HepG2 (cell line): Measurements from ENCODE around the gene RAD21L1. TPM values are rescaled to one million over a fixed set of nuclear protein-coding genes. Genes with fewer than 3 reads are reported as not detected.

Experiments
- DDIT3 ChIP-seq: sonication (generic); formaldehyde crosslinking; IDR thresholded peaks from 2 replicates; pipeline ENCODE4 v1.4.0; 2020; ENCODE audit warnings: mild to moderate bottlenecking, missing genetic modification reagents
- ETV5 ChIP-seq: IDR thresholded peaks from 2 replicates; pipeline ENCODE4 v1.6.1; 2018; ENCODE audit warnings: missing biosample characterization, missing genetic modification reagents, inconsistent platforms, borderline replicate concordance
- FOXO1 ChIP-seq: sonication (generic); formaldehyde crosslinking; IDR thresholded peaks from 2 replicates; pipeline ENCODE4 v1.4.0; 2020; ENCODE audit warnings: missing genetic modification reagents
- KIAA2018 ChIP-seq: sonication (generic); formaldehyde crosslinking; IDR thresholded peaks from 2 replicates; pipeline ENCODE4 v1.5.0; 2020; ENCODE audit warnings: mild to moderate bottlenecking, missing genetic modification reagents, borderline replicate concordance
- MBD4 ChIP-seq: IDR thresholded peaks from 2 replicates; pipeline ENCODE4 v1.6.1; 2012; ENCODE audit warnings: low read length, inconsistent platforms, borderline replicate concordance
- MNT ChIP-seq: fragments of 450-650 bp; IDR thresholded peaks from 2 replicates; pipeline ENCODE4 v1.6.1; 2016
- RXRA ChIP-seq: sonication (generic); formaldehyde crosslinking; IDR thresholded peaks from 2 replicates; pipeline ENCODE4 v1.5.1; 2020; ENCODE audit warnings: missing genetic modification reagents
- ZFAT ChIP-seq: sonication (generic); formaldehyde crosslinking; conservative IDR thresholded peaks from 2 replicates; pipeline ENCODE4 v1.8.1; 2023; ENCODE audit warnings: missing genetic modification reagents, inconsistent platforms
- ZNF224 ChIP-seq: sonication (generic); formaldehyde crosslinking; IDR thresholded peaks from 2 replicates; pipeline ENCODE4 v1.5.0; 2020; ENCODE audit warnings: mild to moderate bottlenecking, missing genetic modification reagents
- ZNF333 ChIP-seq: sonication (generic); formaldehyde crosslinking; IDR thresholded peaks from 2 replicates; pipeline ENCODE4 v1.4.0; 2020; ENCODE audit warnings: mild to moderate bottlenecking, missing genetic modification reagents, borderline replicate concordance
- ZNF605 ChIP-seq: sonication (generic); formaldehyde crosslinking; IDR thresholded peaks from 2 replicates; pipeline ENCODE4 v1.8.0; 2022; ENCODE audit warnings: mild to moderate bottlenecking, missing genetic modification reagents
- polyA plus RNA-seq, 8 experiments: library from polyadenylated mRNA; depleted of rRNA in 3 of 8; stranded (reverse) in 7 of 8; unstranded in 1 of 8; fragments of >200 nt; fragmentation: Illumina TruSeq in 4 of 8; extraction: Trizol in 4 of 8; gene quantifications; 2 replicates each; pipeline versions ENCODE4 v1.2.1 to v1.2.3, GENCODE V29; 2011 to 2016; ENCODE audit warnings: low read depth in 4 of 8, missing spikeins in 1 of 8, mixed read lengths in 1 of 8; ENCODE audit not compliant: insufficient read depth in 1 of 8
- total RNA-seq, 5 experiments: library from RNA; depleted of rRNA; stranded (reverse); fragments of >200 nt; fragmentation: Illumina TruSeq; extraction: Trizol; gene quantifications; 2 replicates each; pipeline ENCODE4 v1.2.3, GENCODE V29; 2016; ENCODE audit warnings: low read depth in 1 of 5
- TF ChIP-seq, protein P1 (sequence below): sonication (generic); formaldehyde crosslinking; IDR thresholded peaks from 2 replicates; pipeline ENCODE4 v1.8.0; 2022; ENCODE audit warnings: missing genetic modification reagents, mild to moderate bottlenecking, moderate library complexity, borderline replicate concordance
- TF ChIP-seq, protein P2 (sequence below): sonication (generic); formaldehyde crosslinking; IDR thresholded peaks from 2 replicates; pipeline ENCODE4 v1.4.0; 2020; ENCODE audit warnings: missing genetic modification reagents, mild to moderate bottlenecking, borderline replicate concordance

RAD21L1 gene
- total and polyA plus RNA-seq, 2 of the 13 experiments (the other 11 are each of a cell fraction or from before 2014, with no cell fraction given), result not detected

GRCh38 chr20:1299522-1299921 is 73.7 kb downstream of the RAD21L1 start (continued):
- TF ChIP-seq KIAA2018 (CRISPR knock-in tag), result no peak
- TF ChIP-seq ZNF224 (CRISPR knock-in tag), result no peak
- no peak for TF ChIP-seq ZFAT
- no peak for TF ChIP-seq ZNF605
- no peak for TF ChIP-seq DDIT3 (CRISPR knock-in tag)
- TF ChIP-seq, protein P1, sequence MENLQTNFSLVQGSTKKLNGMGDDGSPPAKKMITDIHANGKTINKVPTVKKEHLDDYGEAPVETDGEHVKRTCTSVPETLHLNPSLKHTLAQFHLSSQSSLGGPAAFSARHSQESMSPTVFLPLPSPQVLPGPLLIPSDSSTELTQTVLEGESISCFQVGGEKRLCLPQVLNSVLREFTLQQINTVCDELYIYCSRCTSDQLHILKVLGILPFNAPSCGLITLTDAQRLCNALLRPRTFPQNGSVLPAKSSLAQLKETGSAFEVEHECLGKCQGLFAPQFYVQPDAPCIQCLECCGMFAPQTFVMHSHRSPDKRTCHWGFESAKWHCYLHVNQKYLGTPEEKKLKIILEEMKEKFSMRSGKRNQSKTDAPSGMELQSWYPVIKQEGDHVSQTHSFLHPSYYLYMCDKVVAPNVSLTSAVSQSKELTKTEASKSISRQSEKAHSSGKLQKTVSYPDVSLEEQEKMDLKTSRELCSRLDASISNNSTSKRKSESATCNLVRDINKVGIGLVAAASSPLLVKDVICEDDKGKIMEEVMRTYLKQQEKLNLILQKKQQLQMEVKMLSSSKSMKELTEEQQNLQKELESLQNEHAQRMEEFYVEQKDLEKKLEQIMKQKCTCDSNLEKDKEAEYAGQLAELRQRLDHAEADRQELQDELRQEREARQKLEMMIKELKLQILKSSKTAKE (CRISPR knock-in tag), result 0 out of 2 replicates have a peak, but pooled peaks have one; percentile 22
- no peak for TF ChIP-seq ETV5 (CRISPR knock-in tag)
- no peak for TF ChIP-seq FOXO1 (CRISPR knock-in tag)
- TF ChIP-seq, protein P2, sequence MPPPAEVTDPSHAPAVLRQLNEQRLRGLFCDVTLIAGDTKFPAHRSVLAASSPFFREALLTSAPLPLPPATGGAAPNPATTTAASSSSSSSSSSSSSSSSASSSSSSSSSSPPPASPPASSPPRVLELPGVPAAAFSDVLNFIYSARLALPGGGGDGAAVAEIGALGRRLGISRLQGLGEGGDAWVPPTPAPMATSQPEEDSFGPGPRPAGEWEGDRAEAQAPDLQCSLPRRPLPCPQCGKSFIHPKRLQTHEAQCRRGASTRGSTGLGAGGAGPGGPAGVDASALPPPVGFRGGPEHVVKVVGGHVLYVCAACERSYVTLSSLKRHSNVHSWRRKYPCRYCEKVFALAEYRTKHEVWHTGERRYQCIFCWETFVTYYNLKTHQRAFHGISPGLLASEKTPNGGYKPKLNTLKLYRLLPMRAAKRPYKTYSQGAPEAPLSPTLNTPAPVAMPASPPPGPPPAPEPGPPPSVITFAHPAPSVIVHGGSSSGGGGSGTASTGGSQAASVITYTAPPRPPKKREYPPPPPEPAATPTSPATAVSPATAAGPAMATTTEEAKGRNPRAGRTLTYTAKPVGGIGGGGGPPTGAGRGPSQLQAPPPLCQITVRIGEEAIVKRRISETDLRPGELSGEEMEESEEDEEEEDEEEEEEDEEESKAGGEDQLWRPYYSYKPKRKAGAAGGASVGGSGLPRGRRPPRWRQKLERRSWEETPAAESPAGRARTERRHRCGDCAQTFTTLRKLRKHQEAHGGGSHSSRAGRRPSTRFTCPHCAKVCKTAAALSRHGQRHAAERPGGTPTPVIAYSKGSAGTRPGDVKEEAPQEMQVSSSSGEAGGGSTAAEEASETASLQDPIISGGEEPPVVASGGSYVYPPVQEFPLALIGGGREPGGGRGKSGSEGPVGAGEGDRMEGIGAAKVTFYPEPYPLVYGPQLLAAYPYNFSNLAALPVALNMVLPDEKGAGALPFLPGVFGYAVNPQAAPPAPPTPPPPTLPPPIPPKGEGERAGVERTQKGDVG (CRISPR knock-in tag), result 0 out of 2 replicates have a peak, but pooled peaks have one; percentile 19
- no peak for TF ChIP-seq RXRA (CRISPR knock-in tag)
- no peak for TF ChIP-seq ZNF333 (CRISPR knock-in tag)
- peak; percentile 84 for TF ChIP-seq MNT
- TF ChIP-seq MBD4, result no peak
